ENCODE measurements around the gene RBMS2. TPM values are rescaled to one million over a fixed set of nuclear protein-coding genes. Genes with fewer than 3 reads are reported as not detected.

The RBMS2 gene
- total RNA-seq, 4 donors from 2014 or later, result 17.3 to 55.1 (median 25.2) TPM

DNA sequence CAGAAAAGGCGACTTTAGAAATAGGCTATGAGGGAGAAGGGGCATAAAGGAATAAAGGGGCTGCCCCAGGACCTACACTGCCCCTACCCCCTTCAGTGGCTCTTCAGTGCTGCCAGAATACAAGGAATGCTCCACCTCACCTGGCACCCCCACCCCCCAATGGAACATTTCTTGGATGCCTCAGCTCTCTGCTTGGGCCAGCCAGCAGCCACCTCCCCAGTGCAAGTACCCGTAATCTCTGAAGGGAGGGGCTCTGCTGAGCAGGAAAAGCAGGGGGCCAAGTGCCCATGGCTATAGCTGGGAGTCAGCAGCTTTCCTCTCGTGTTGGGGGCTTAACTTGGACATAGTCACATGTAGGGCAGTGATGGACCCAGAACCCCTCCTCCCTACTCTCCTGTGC, 75.2 kb downstream of the RBMS2 start:
- H3K9me3 ChIP-seq, result no peaks in the 10 kb centered on the region
- H3K4me3 ChIP-seq, result no peak overlapping the region
- DNase-seq, result no peak
- no peaks in the 10 kb centered on the region for H3K4me1 ChIP-seq
- intact Hi-C loops (cut with DNase I; ENCODE audit: low total_unique reads), result no loop called here
- H3K27me3 ChIP-seq, result no peaks in the 10 kb centered on the region
- 77 to 83% methylated on average over 1 to 3 of the region's 3 CpGs for WGBS, 2 donors (ENCODE audit: low coverage in 1 of 2)
- TF ChIP-seq POLR2AphosphoS5 (IDR thresholded peaks at IDR 0.05) (no peak), POLR2A (IDR thresholded peaks at IDR 0.05) (no peak), EP300 (IDR thresholded peaks at IDR 0.05; ENCODE audit: low read depth) (no peak)
- TF ChIP-seq, protein P1, sequence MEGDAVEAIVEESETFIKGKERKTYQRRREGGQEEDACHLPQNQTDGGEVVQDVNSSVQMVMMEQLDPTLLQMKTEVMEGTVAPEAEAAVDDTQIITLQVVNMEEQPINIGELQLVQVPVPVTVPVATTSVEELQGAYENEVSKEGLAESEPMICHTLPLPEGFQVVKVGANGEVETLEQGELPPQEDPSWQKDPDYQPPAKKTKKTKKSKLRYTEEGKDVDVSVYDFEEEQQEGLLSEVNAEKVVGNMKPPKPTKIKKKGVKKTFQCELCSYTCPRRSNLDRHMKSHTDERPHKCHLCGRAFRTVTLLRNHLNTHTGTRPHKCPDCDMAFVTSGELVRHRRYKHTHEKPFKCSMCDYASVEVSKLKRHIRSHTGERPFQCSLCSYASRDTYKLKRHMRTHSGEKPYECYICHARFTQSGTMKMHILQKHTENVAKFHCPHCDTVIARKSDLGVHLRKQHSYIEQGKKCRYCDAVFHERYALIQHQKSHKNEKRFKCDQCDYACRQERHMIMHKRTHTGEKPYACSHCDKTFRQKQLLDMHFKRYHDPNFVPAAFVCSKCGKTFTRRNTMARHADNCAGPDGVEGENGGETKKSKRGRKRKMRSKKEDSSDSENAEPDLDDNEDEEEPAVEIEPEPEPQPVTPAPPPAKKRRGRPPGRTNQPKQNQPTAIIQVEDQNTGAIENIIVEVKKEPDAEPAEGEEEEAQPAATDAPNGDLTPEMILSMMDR (IDR thresholded peaks at IDR 0.05), result no peak
- peaks cover 0 to 42% (median 25%) of the 10 kb centered on the region in 4 donors for H3K36me3 ChIP-seq
- in situ Hi-C loops (cut with MboI; ENCODE audit: low pct_ligation_motif_present in 1 of 4, low pct_unique_long_range_greater_than_20kb in 1 of 4, low sequenced_read_pairs in 3 of 4), result no loop called here
- H3K27ac ChIP-seq, result no peak overlapping the region

DNA sequence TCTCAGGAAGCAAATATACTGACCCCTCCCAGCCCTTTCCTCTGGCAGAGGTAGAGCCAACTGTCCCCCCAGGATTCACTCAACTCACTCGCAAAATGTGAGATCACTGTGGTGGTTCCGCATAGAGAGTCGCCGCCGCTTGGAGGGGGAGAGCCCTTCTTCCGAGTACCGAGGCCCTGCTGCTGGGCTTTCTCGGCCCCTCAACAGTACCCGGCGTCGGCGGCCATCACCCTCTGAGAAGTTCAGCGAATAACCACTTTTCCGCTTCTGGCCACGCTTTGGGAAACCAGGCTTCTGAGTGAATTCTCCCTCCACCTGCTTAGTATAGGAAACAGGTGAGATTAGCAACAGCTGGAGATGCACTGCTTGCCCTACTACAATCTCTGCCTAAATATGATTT, 77.4 kb downstream of the RBMS2 start:
- WGBS, 2 donors (ENCODE audit: low coverage in 1 of 2), result 94% methylated on average over 15 of the region's 15 CpGs; no CpG with 5 or more reads in 1 of the 2 donors
- Histone ChIP-seq H3K27me3 (no peaks in the 10 kb centered on the region), H3K27ac (no peak overlapping the region), H3K36me3 (peaks cover 3 to 64% (median 36%) of the 10 kb centered on the region in 4 donors), H3K4me3 (no peak overlapping the region), H3K4me1 (no peaks in the 10 kb centered on the region), H3K9me3 (no peaks in the 10 kb centered on the region)
- no peak for DNase-seq
- intact Hi-C loops (cut with DNase I; ENCODE audit: low total_unique reads) (no loop called here), in situ Hi-C loops (cut with MboI; ENCODE audit: low pct_ligation_motif_present in 1 of 4, low pct_unique_long_range_greater_than_20kb in 1 of 4, low sequenced_read_pairs in 3 of 4) (no loop called here)
- TF ChIP-seq EP300 (IDR thresholded peaks at IDR 0.05; ENCODE audit: low read depth), result no peak
- no peak for TF ChIP-seq POLR2AphosphoS5 (IDR thresholded peaks at IDR 0.05)
- TF ChIP-seq, protein P1 (IDR thresholded peaks at IDR 0.05), result no peak
- TF ChIP-seq POLR2A (IDR thresholded peaks at IDR 0.05), result no peak

DNA sequence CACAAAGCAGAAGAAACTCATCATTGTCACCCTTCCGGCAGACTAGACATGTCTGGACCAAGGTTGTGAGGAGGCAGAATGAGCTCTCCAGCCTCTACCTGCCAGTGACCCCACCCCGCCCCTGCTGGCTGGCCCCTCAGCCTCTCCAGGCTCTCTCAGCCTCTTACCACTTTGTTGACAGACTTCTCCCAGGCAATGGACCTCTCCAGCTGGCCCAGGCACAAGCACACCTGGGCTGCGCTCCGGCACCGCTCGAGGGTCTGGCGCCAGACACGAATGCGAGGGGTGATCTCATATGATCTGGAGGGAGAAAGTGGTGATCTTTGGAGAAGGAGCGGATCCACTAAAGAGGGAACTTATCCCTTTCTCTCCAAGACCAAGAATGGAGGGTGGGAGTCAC, 78.2 kb downstream of the RBMS2 start:
- 92% methylated on average over 10 of the region's 10 CpGs; no CpG with 5 or more reads in 1 of the 2 donors for WGBS, 2 donors (ENCODE audit: low coverage in 1 of 2)
- Histone ChIP-seq H3K4me3 (no peak overlapping the region), H3K9me3 (no peaks in the 10 kb centered on the region), H3K36me3 (peaks cover 3 to 71% (median 40%) of the 10 kb centered on the region in 4 donors), H3K4me1 (no peaks in the 10 kb centered on the region), H3K27ac (no peak overlapping the region), H3K27me3 (no peaks in the 10 kb centered on the region)
- TF ChIP-seq EP300 (IDR thresholded peaks at IDR 0.05; ENCODE audit: low read depth) (no peak), POLR2A (IDR thresholded peaks at IDR 0.05) (no peak), POLR2AphosphoS5 (IDR thresholded peaks at IDR 0.05) (no peak)
- TF ChIP-seq, protein P1 (IDR thresholded peaks at IDR 0.05), result no peak
- in situ Hi-C loops (cut with MboI; ENCODE audit: low pct_ligation_motif_present in 1 of 4, low pct_unique_long_range_greater_than_20kb in 1 of 4, low sequenced_read_pairs in 3 of 4), result no loop called here
- DNase-seq, result no peak
- intact Hi-C loops (cut with DNase I; ENCODE audit: low total_unique reads), result no loop called here

DNA sequence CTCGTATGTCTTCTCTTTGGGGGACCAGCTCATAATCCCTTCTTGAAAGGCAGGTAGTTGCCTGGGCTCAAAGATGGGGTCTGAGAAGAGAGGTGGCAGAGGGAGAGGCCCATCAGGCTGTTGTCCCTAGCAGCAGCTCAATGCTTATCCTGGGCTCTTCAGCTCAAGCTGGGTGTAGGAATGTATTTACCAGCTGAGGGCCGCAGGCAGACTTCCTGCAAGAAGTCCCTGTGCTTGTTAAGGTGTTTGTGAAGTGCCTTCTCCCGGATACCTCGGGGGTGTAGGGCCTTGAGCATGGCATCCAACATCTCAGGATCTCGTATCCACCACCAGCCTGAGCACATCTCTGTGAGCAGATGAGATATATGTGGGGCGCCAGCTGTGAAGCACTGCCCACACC, 79.1 kb downstream of the RBMS2 start:
- H3K27ac ChIP-seq, result no peak overlapping the region
- in situ Hi-C loops (cut with MboI; ENCODE audit: low pct_ligation_motif_present in 1 of 4, low pct_unique_long_range_greater_than_20kb in 1 of 4, low sequenced_read_pairs in 3 of 4), result no loop called here

More for the DNA sequence above, 79.1 kb downstream of the RBMS2 start:
- no peaks in the 10 kb centered on the region for H3K27me3 ChIP-seq
- no peaks in the 10 kb centered on the region for H3K9me3 ChIP-seq
- H3K4me3 ChIP-seq, result no peak overlapping the region
- peaks cover 3 to 81% (median 44%) of the 10 kb centered on the region in 4 donors for H3K36me3 ChIP-seq
- no peak for DNase-seq
- H3K4me1 ChIP-seq, result no peaks in the 10 kb centered on the region
- intact Hi-C loops (cut with DNase I; ENCODE audit: low total_unique reads), result no loop called here
- no peak for TF ChIP-seq EP300 (IDR thresholded peaks at IDR 0.05; ENCODE audit: low read depth)
- TF ChIP-seq POLR2A (IDR thresholded peaks at IDR 0.05), result no peak
- TF ChIP-seq, protein P1 (IDR thresholded peaks at IDR 0.05), result no peak
- no peak for TF ChIP-seq POLR2AphosphoS5 (IDR thresholded peaks at IDR 0.05)
- 83% methylated on average over 6 of the region's 6 CpGs; no CpG with 5 or more reads in 1 of the 2 donors for WGBS, 2 donors (ENCODE audit: low coverage in 1 of 2)

All from transverse colon (tissue), 4 donors.